GM12801 (cell line): ENCODE measurements around the gene RPS15.

Experiments
- TF ChIP-seq, protein P1 (sequence below): IDR thresholded peaks from one replicate; pipeline ENCODE4 v1.5.1; 2011; ENCODE audit warnings: control low read depth; ENCODE audit not compliant: insufficient read length; ENCODE audit errors: extremely low read depth

Gene RPS15

GRCh38 chr19:1418951-1419738 lies 19.1 kb upstream of the RPS15 start:
- TF ChIP-seq, protein P1, sequence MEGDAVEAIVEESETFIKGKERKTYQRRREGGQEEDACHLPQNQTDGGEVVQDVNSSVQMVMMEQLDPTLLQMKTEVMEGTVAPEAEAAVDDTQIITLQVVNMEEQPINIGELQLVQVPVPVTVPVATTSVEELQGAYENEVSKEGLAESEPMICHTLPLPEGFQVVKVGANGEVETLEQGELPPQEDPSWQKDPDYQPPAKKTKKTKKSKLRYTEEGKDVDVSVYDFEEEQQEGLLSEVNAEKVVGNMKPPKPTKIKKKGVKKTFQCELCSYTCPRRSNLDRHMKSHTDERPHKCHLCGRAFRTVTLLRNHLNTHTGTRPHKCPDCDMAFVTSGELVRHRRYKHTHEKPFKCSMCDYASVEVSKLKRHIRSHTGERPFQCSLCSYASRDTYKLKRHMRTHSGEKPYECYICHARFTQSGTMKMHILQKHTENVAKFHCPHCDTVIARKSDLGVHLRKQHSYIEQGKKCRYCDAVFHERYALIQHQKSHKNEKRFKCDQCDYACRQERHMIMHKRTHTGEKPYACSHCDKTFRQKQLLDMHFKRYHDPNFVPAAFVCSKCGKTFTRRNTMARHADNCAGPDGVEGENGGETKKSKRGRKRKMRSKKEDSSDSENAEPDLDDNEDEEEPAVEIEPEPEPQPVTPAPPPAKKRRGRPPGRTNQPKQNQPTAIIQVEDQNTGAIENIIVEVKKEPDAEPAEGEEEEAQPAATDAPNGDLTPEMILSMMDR, result no peak

- TF ChIP-seq, protein P1, result no peak
These were observed 17.6 kb upstream of the RPS15 start for GRCh38 chr19:1420590-1420989.

DNA sequence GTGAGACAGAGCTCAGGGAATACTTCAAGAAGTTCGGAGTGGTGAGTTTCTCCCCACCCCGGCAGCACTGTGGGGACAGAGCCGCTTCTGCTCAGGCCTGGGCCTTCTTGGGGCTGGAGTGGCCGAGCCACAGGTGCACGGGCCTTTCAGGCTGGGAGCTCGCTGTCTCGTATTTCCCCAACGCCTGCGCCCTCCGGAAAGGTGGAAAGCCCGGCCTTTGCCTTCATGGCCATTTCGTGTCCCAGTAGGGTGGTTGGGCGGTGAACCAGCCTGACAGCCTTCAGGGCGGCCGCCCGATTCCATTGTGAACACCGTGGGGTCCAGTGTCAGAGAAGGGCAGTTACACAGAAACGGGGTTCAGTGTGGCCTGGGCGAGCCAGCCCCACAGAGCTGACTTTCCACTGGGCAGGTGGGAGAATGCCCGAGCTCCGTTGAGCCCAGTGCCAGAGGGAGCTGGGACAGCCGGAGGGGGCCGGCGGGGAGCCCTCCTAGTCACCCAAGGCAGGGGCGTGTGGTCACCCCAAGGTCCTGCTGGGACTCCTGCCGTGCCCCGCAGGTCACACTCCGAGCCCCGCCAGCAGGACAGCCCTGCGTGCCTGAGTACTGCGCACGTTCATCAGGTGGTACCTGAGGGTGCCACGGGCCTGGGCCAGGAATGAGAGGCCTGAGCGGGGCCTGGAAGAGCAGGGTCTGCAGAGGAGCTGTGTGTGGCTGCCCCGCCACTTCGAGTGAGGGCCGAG lies 16.8 kb upstream of the RPS15 start:
- TF ChIP-seq, protein P1, result no peak

DNA sequence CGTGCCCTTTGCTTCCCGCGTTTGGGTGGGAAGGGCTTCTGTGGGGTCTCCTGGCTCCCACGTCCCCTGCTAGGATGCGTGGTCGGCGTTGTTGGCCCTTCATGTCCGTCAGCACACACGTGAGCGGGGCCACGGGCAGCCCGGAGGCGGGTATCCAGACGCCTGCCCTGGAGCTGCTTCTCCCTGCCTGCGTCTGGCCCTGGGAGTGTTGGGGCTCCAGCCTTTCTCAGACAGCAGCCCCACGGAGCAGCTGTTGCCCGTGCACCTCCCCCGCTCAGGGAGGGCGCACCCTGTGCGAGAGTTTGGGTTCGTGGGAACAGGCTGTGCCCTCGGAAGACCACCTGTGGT lies 16.3 kb upstream of the RPS15 start:
- TF ChIP-seq, protein P1, result no peak

- TF ChIP-seq, protein P1, result no peak
These were observed 15.8 kb upstream of the RPS15 start for GRCh38 chr19:1422360-1422759.

DNA sequence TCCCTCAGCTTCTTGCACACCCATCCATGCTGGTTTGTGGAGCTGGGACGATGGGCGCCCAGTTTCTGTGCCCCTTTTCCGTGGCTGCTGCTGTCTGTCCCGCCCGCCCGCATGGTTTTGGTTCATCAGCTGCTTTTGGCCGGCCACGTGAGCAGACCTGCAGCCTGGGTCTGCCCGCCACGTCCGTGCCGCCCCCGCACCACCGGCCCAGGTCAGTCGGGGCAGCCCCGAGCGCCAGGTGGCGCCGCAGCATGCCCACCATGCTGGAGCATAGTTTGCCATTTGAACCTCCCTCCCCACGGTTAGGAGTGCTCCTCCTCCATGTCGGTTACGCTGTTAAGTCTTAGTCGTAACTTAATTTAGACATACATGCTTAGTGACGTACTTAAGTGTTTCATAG lies 15.3 kb upstream of the RPS15 start:
- TF ChIP-seq, protein P1, result no peak

- TF ChIP-seq, protein P1, result no peak
These were observed 14.6 kb upstream of the RPS15 start for GRCh38 chr19:1423436-1424191.
